Measurements from ENCODE around the gene EHD4.

The EHD4 gene

DNA sequence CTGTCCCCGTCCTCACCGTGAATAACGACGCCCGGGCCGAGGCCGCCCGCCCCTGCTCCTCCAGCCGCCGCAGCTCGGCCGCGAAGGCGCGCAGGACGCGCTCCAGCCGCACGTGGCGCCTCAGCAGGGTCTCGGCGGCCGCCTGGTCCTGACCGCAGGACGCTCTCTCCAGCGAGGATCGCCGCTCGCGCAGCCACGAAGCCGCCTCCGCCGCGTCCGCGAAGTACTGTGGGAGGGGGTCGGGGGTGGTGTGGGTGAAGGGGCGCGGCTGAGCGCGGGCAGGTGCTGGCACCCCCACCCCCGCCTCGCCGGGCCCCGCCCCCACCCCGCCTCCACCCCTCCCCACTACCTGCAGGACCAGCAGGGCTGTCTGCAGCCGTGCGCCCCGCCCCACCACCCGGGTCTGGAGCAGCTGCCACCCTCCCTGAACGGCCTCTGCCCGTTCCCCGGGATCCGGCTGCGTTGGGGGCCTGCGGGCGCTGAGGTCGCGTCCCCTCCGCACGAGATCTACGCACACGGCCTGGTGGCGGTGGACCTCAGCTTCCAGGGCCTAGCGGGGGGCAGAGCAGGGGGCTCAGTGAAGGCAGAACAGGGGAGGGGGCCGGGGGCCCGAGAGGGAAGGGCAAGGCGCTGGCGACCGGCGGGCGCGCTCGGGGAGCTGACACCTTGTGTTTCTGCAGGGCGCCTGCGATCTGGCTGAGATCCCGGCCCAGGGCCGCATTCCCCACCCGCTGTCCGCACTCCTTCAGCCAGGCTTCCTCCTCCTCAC, 90.3 kb downstream of the EHD4 start:
- DNase-seq, result peak in 1 of 56 donors; percentile 39

DNA sequence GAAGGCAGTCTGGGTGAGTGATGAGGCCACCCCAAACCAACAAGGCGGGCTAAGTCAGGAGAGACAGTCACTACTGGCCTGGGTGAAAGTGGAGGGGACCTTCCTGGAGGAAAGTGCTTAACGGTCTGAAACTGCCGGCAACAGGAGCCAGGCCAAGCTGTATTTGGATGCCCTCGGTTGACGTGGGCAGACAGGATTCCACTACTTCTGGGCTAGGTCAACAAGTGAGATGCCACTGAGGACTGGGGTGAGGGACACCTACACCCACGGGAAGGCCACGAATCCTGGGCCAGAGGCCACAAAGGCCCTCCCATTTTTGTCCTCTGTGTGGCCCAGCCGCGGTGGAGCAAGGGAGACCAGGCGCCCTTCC, 90.8 kb downstream of the EHD4 start:
- no peak for DNase-seq

DNA sequence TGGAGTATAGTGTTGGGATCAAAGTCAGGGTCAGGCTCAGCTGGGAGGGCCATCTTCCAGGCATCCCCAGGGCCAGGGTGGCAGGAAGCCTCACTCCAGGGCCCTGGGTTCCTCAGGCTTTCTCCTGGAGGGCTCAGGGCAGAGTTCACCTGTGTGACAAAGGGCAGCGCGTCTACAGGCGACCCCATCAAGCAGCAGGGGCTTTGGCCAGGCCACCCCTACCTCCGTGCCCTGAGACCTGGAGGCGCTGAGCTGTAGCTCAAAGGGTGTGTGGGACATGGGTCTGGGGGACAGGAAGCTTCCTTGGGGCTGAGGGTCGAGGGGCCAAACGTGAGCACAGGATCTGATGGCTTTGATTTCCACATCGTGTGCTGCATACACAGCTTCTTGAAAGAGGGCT, 91.3 kb downstream of the EHD4 start:
- DNase-seq, result no peak

DNA sequence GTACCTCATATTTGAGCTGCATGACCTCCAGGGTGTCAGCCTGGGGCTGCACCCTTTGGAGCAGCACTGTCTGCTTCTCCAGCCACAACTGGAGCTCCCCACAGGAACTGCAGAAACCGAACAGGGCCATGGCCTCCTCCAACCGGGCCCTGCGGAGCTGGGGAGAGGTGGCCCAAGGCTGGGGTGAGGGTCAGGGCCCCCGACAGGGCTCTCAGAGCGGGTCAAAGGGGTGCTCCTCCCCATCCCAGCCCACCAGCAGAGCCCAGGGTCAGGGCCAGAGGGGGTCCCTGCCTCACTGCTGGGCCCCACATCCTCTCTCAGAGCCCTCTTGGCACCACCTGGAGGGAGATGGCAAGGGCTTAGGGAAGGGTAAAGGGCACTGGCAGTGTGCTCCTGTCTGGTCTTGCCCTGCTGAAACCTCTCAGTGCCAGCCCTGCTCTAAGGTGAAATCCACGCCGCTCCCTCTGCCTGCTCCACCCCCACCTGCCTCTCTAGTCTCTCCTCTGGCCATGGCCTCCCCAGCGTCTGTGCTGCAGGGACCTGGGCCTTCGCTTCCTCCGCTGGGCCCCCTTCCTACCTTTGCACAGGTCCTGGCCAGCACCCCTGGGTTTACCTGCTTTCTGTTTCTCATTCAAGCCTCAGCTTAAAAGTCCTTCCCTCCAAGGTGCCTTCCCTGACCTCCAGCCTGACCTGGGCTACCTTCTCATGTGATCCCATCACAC, 92.0 kb downstream of the EHD4 start:
- DNase-seq, result no peak

DNA sequence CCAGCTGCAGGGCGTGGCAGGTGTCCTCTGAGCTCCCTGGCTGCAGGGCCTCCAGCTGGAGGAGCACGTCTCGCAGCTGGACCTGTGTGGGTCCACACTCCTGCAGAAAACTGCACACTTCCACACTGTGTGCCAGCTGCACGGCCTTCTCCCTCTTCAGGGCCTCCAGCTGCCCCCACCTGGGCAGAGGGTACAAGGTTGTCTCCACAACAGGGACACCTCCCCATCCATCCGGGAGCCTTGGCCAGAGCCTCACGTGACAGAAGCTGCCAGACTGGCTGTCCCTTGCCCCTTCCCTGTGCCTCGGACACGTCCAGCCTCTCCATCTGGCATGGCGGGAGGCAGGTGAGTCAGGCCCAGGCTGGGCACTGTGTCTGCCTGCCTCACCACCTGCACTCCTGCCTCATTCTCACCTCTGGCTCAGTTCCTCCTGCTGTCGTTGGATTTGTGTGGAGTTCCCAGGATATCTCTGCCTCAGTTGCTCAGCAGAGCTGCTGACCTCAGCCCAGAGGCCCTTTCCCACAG, 93.0 kb downstream of the EHD4 start:
- DNase-seq, result no peak

DNA sequence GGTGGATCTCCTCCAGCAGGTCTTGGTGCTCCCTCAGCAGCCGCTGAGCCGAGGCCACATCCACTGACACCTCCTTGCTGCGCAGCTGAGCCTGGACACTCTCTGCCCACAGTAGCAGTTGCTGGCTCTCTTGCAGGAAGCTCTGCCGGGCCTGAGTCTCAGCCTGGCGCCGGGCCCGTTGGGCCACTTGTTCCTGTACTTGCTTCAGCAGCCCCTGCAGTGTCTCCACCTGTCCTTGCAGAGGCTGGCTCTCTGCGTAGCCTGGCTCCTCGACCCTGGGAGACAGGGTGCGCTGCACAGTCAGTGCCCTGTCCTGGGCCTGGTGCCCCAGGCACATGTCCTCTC, 94.0 kb downstream of the EHD4 start:
- DNase-seq, result peak in 1 of 56 donors; percentile 33

DNA sequence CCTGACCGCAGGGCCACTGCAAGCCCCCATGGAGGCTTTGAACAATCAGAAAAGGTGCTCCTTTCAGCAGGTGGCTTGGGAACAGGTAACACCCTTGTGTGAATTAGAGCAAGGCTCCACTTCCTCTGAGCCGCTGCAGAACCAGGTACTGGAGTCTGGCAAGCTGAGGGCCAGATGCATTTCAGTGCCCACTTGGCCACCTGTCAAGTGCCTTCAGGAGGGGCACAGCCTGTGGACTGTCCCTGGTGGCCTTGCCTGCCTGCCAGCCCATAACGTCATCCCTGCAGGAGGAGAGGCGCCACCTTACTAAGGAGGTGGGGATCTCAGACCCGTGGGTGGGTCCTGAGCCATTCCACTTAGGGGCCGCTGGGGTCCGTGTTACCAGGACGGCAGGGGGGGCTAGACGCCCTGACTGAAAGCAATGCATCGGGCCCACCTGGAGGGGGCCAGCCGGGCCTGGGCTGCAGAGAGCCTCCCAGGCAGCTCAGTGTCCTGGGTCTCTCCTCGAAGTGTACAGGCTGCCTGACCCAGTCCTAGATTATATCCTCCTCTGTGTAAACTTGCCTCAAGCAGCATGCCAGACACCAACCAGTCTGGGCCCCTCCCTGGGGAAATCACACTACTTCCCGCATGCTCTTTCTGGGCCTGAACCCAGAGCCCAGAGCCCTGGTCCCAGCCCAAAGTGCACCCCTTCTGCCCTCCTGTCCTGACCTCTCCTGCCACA, 94.6 kb downstream of the EHD4 start:
- no peak for DNase-seq

DNA sequence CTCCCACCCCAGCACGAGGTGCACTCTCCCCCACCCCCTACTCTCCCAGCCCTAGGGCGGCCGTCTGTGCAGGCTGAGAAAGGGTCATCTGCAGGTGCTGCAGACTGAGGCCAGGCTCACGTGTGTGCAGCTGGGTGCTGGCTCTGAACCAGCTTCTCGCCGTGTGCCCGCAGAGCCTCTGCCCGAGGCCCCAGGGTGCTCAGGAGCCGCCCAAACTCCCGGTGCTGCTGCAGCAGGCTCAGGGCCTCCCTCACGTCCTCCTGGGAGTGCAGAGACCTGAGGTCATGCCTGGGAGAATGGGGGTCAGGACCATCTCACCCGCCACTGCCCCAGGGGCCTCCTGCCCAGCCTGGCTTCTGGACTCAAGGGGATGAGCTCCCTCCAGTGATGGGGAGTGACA, 95.7 kb downstream of the EHD4 start:
- no peak for DNase-seq

DNA sequence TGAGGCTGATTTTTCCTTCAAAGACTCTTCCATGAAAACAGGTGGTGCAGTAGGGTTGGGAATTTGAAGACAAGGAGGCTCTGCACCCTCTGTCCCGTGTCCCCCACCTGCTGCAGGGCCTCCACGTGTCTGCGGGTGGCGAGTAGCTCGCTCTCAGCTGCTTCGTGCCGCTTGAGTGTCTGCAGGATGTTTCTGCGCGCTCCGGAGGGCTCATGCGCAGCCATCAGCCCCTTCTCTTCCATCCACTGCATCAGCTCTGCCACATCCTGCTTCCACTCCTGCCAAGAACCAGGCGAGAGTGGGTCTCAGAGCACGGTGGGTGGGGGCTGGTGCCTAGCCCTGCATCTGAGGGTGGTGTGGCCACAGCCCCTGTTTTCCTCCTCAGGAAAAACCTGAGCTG, 96.3 kb downstream of the EHD4 start:
- no peak for DNase-seq

DNA sequence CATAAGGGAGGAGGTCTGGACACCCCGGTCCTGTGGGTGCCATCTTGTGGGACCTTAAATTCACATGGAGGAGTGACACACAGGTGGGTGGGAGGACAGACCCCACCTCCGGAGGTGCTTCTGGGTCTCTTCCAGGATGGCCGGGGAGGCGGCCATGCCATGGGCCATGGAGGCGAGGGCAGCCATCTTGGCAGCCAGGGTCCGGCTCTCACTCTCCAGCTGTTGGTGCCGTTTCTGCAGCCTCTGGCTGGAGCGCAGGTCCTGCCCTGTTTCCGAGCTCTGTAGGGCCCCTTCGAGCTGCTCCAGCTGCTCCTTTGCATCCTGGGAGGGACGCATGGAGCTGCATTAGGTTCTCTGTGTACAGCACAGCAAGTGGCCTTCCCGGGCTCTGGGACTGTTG, 97.6 kb downstream of the EHD4 start:
- DNase-seq, result no peak

DNA sequence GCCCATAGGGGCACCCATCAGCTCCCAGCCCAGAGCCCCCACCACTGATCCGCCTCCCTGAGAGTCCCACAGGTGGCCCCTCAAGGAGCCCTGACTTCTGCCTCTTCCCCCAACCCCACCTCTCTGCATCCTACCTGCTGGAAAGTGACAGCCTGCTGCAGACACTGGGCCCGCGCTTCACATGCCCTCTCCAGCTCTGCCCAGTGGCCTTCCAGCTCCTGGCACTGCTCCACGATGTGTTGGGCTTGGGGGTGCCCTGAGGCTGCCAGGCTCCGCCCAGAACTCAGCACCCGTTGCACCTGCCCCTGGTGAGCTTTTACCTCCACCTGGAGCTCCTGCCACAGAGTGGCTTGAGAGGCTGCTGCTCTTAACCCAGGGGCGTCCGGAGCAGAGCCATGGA, 98.6 kb downstream of the EHD4 start:
- no peak for DNase-seq

DNA sequence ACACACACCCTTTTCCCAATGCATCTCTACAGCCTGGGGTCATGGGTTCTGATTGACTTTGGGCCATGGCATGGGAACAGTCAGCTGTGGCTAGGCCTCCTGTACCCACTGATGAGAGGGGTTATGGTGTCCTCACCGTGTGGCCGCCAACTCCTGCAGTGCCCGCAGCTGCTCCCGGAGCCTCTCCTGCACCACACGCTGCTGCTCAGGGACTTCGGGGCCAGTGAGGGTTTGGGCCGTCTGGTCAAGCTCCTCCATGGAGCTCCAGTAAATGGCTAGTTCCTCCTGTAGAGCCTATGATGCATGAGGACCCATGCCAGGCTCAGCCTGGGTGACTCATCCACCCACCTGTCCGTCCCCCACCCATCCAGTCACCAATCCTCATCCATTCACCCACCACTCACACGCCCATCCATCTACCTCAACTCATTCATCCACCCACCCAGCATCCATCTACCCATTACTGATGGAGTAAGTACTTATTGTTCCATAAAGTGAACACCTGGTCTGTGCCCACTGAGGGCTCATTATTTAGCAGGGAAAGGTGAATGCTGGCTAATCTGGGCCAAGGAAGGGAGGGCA, 100.1 kb downstream of the EHD4 start:
- DNase-seq, result peak in 2 of 56 donors; percentile 4 to 12

DNA sequence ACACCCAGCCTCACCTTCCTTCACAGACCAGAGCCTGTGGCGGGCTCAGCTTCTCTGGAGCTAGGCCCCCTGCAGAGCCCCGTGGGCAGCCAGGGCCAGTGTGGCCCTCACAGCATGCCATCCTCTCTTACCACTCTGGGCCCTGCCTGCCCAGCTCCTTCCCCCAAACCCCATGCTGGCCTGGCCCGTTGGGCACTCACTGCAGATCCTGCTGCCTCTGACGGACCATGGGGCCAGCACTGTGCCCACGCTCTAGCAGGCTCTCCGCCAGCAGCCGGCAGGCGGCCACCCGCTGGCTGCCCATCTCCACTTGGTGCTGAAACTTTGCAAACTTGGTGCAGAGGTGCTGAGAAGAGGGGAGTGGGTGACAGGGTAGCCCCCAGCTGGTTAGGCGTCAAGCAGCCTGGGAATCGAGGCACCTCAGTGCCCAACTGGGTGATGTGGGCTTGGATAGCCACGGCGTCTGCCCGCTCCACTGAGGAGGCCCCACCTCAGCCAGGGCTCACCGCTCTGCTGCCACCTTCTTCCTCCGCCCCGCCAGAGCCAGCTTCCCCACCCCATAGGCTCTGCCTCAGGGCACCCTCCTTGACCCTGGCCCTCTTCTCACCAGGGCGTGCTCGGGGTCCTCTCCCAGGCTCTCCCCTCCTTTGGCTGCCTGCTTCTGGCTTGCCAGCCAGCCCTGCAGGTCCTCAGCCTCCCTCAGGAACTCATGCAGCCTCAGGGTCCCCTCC, 101.0 kb downstream of the EHD4 start:
- DNase-seq, result no peak

DNA sequence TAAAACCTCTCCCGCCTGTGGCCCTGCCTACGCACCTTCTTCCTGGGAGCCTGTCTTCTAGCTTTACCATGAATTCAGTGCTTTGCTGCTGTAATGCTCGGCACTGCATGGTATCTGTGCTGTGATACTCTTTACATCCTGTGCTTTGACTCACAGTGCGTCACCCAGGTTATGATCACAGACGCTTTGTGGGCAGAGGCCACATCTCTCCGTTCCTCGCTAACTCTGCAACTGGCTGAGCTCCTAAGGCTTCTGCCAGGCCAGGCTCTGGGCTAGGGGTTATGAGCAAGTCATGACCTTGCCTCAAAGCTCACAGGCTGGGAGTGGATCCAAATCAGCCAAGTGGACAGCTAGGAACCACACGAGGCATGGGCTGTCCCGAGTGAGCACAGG, 101.7 kb downstream of the EHD4 start:
- DNase-seq, result no peak

DNA sequence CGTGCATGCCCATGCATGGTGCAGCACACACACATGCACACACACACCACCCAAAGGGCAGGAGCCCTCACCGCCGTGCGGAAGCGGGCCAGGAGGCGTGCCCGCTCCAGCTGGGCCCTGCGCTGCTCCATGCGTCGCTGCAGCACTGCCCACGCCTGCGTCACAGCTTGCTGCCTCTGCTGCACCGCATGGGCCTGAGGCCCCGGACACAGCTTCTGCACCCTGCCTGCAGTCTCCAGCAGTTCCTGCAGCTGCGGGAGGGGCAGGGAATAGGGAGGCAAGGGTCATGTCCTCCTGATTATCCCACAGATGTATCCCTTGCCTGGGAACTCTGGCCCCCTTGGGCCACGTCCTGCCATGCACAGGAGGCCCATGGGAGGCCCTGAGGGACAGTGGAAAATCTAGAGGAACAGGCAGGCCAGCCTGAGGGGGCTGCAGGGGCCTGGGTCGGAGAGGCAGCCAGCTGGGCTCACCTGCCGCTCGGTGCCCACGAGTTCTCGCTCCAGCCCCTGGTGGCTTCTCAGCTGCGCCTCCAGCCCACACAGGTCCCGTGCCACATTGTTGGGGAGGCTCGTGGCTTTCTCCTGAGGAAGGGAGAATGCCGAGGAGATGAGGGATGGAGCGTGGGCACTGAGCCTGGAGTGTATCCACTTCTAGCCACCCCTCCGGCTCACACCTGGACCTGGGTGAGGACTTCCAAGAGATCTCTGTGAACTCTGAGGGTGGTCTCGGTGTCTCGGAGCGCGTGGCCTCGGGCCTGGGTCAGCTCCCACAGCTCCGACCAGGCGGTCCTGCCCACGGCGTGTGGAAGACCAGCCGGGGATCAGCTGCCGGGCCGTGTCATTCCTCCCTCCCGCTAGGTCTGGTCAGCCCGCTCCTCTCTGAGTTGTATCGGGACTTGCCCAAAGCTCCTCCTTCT, 102.3 kb downstream of the EHD4 start:
- DNase-seq, result no peak

DNA sequence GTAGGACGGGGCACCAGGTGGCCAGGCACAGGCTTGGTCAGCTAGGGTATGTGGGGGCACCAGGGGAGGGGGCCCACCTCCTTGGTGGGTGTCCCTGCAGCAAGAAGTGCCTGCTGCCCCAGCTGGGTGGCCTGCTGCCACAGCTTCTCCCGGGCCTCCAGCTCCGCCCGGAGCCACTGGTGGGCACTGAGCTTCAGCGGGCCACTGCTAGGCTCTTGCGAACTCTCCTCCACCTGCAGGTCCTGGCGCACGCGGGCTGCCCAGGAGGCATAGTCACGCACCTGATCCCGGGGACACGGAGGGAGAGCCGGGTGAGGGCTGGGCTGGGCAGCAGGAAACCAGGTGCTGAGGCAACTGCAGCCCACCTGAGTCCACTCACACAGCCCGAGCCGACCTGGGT, 104.0 kb downstream of the EHD4 start:
- DNase-seq, result no peak

DNA sequence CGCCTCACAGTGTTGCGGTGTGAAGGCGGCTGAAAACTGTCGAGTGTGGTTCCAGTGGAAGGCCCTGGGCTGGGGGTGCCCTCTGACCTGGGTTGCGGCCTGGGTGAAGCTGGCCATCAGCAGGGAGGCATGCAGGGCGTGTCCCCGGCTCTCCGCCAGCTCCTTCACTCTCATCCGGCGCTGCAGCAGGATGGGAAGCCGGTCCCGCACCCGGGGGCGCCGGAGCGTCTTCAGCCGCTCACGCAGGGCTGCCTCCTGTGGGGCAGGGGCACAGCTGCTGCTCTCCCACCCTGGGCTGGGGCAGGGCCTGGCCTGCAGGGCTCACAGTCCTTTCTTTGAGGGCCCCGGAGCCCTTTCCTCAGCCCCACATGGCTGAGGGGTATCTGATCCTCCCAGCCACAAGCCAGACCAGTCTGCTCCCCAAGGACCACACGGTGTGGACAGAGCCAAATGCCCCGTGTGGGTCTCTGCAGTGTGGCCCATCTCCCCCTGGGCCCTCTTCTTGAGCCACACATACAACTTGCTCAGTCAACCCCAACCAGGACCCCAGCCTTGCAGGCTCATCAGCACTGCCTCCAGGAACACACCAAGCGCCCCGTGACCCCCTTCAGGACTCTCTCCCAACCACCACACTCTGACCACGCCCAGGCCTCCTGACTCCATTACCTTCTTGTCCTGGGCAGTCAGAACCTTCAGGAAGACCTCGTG, 105.3 kb downstream of the EHD4 start:
- no peak for DNase-seq

DNA sequence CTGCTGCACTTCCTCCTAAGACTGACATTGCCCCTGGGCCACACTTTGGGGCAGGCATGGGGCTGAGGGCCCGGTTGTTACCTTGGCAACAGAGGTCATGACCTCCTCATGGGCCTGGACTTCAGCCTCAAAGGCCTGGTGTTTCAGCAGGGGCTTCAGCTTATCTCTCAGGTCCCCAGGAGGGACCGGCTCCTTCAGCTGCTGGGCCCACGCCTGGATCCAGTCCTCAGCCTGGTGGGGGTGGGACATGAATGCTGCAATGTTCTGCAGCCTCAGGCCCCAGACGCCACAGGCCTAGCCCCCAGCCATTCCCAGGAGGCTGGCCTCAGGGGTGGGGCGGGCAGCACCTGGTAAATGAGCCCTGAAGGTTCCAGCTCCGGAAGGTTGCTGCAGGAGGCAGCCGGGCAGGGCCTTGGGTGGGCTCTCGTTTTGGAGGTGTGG, 106.1 kb downstream of the EHD4 start:
- no peak for DNase-seq

DNA sequence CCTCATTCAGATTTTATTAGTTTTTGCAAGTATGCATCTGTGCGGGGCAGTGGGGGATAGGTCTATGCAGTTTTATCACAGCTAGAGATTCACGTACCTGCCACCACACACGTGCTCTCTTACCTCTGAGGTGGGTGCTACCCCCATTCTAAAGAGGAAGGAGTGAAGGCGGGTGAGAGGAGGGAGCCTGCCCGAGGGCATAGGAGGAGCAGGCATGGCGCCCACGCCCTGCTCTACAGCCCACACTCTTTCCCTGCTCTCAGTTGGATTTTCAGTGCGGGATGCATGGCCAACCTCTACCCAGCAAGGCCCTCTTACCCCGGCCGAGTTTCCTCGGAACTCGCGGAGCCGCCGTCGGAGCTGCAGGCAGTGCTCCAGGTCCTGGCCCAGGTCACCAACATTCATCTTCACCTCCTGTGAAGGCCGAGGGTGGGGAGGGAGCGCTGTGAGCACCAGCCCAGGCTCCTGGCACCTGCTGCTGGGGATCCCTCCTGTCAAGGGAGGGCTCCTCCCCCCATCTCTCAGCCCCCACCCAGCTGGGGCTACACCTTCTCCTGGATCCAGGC, 106.8 kb downstream of the EHD4 start:
- DNase-seq, result no peak
